ENCODE results near the gene SLC2A6. TPM values are rescaled to one million over a fixed set of nuclear protein-coding genes. Genes with fewer than 3 reads are reported as not detected.

Gene SLC2A6
- polyA plus RNA-seq, 1 experiment = 1.7 TPM

- no peak for TF ChIP-seq CTCF (IDR thresholded peaks at IDR 0.05; ENCODE audit: low read depth, low read length)
- no peaks in the 10 kb centered on the region for H3K9me3 ChIP-seq (ENCODE audit: control insufficient read depth, insufficient read depth, low read length)
- no peak overlapping the region for H3K4me3 ChIP-seq (ENCODE audit: low read depth, low read length)
- ChIA-PET CTCF (interaction anchor here (0.5 kb wide), 1 partner anchor 24 kb away, joined by 3 read pairs; no protein-coding TSS in a partner anchor), POLR2A (no interaction called here)
- peaks cover 54% of the 10 kb centered on the region for H3K27me3 ChIP-seq (ENCODE audit: control insufficient read depth, insufficient read depth, low read length)
- no peak overlapping the region for H3K27ac ChIP-seq (ENCODE audit: low read depth, low read length)
- no peak for DNase-seq (ENCODE audit: low read depth, low spot score)
These were observed 39.3 kb upstream of the SLC2A6 start for GRCh38 chr9:133518200-133518599.

GRCh38 chr9:133517711-133518110, 38.8 kb upstream of the SLC2A6 start:
- H3K4me3 ChIP-seq (ENCODE audit: low read depth, low read length) = no peak overlapping the region
- ChIA-PET CTCF (interaction anchor here (0.5 kb wide), 1 partner anchor 24 kb away, joined by 3 read pairs; no protein-coding TSS in a partner anchor), POLR2A (no interaction called here)
- TF ChIP-seq CTCF (IDR thresholded peaks at IDR 0.05; ENCODE audit: low read depth, low read length) = no peak
- peaks cover 3% of the 10 kb centered on the region; the same call in 1 of the 2 replicates for H3K9me3 ChIP-seq (ENCODE audit: control insufficient read depth, insufficient read depth, low read length)
- no peak for DNase-seq (ENCODE audit: low read depth, low spot score)
- H3K27me3 ChIP-seq (ENCODE audit: control insufficient read depth, insufficient read depth, low read length) = peaks cover 54% of the 10 kb centered on the region
- H3K27ac ChIP-seq (ENCODE audit: low read depth, low read length) = no peak overlapping the region

GRCh38 chr9:133516961-133517350, 38.1 kb upstream of the SLC2A6 start:
- ChIA-PET CTCF (interaction anchor here (0.5 kb wide), 1 partner anchor 414 kb away, joined by 3 read pairs; no protein-coding TSS in a partner anchor), POLR2A (no interaction called here)
- Histone ChIP-seq H3K4me3 (ENCODE audit: low read depth, low read length) (no peak overlapping the region), H3K9me3 (ENCODE audit: control insufficient read depth, insufficient read depth, low read length) (peaks cover 5% of the 10 kb centered on the region; the same call in 1 of the 2 replicates), H3K27ac (ENCODE audit: low read depth, low read length) (no peak overlapping the region), H3K27me3 (ENCODE audit: control insufficient read depth, insufficient read depth, low read length) (peaks cover 54% of the 10 kb centered on the region)
- no peak for TF ChIP-seq CTCF (IDR thresholded peaks at IDR 0.05; ENCODE audit: low read depth, low read length)
- no peak for DNase-seq (ENCODE audit: low read depth, low spot score)

- Histone ChIP-seq H3K9me3 (ENCODE audit: control insufficient read depth, insufficient read depth, low read length) (peaks cover 10% of the 10 kb centered on the region; the same call in 1 of the 2 replicates), H3K4me3 (ENCODE audit: low read depth, low read length) (no peak overlapping the region), H3K27ac (ENCODE audit: low read depth, low read length) (no peak overlapping the region), H3K27me3 (ENCODE audit: control insufficient read depth, insufficient read depth, low read length) (peaks cover 49% of the 10 kb centered on the region)
- no peak for DNase-seq (ENCODE audit: low read depth, low spot score)
- TF ChIP-seq CTCF (IDR thresholded peaks at IDR 0.05; ENCODE audit: low read depth, low read length) = no peak
- POLR2A ChIA-PET = no interaction called here
- CTCF ChIA-PET = no interaction called here
These were observed 37.5 kb upstream of the SLC2A6 start for GRCh38 chr9:133516256-133516960.

- peaks cover 45% of the 10 kb centered on the region for H3K27me3 ChIP-seq (ENCODE audit: control insufficient read depth, insufficient read depth, low read length)
- no peak for TF ChIP-seq CTCF (IDR thresholded peaks at IDR 0.05; ENCODE audit: low read depth, low read length)
These were observed 36.8 kb upstream of the SLC2A6 start for GRCh38 chr9:133515615-133516255.

More at GRCh38 chr9:133515615-133516255, 36.8 kb upstream of the SLC2A6 start:
- H3K4me3 ChIP-seq (ENCODE audit: low read depth, low read length) = no peak overlapping the region
- no peak overlapping the region for H3K27ac ChIP-seq (ENCODE audit: low read depth, low read length)
- H3K9me3 ChIP-seq (ENCODE audit: control insufficient read depth, insufficient read depth, low read length) = peaks cover 16% of the 10 kb centered on the region; the same call in 1 of the 2 replicates
- DNase-seq (ENCODE audit: low read depth, low spot score) = no peak
- ChIA-PET POLR2A (no interaction called here), CTCF (no interaction called here)

Data from AG04450 (cell line).